Ovary (tissue), 3 donors: Measurements from ENCODE around the gene TSPAN4.

ENCODE experiments used
- EP300 ChIP-seq: sonication (generic); formaldehyde crosslinking; IDR thresholded peaks from one replicate; pipeline ENCODE4 v1.6.1; 2017; ENCODE audit warnings: antibody characterized with exemption
- POLR2A ChIP-seq: fragments of 450-650 bp; IDR thresholded peaks from one replicate; pipeline ENCODE4 v1.6.1; 2017; ENCODE audit warnings: antibody characterized with exemption, mild to moderate bottlenecking, moderate library complexity
- TF ChIP-seq, protein P1 (sequence below), 3 donors: fragments of 450-650 bp in 2 of 3; fragments of 200-600 bp in 1 of 3; IDR thresholded peaks; one replicate each; pipeline versions ENCODE4 v1.5.1 to v1.8.0; 2016 to 2022; ENCODE audit warnings: antibody characterized with exemption in 3 of 3, mild to moderate bottlenecking in 1 of 3
- donor health status: DM: no; HTN: no; CAD: no.

GRCh38 chr11:792873-793272, 49.8 kb upstream of the TSPAN4 start:
- TF ChIP-seq, protein P1, sequence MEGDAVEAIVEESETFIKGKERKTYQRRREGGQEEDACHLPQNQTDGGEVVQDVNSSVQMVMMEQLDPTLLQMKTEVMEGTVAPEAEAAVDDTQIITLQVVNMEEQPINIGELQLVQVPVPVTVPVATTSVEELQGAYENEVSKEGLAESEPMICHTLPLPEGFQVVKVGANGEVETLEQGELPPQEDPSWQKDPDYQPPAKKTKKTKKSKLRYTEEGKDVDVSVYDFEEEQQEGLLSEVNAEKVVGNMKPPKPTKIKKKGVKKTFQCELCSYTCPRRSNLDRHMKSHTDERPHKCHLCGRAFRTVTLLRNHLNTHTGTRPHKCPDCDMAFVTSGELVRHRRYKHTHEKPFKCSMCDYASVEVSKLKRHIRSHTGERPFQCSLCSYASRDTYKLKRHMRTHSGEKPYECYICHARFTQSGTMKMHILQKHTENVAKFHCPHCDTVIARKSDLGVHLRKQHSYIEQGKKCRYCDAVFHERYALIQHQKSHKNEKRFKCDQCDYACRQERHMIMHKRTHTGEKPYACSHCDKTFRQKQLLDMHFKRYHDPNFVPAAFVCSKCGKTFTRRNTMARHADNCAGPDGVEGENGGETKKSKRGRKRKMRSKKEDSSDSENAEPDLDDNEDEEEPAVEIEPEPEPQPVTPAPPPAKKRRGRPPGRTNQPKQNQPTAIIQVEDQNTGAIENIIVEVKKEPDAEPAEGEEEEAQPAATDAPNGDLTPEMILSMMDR (IDR thresholded peaks at IDR 0.05), result no peak
- TF ChIP-seq POLR2A (no peak), EP300 (no peak)
